Testis (tissue), 2 donors: ENCODE results near the gene PPP2R3C.

Experiments used
- POLR2A ChIP-seq: fragments of 450-650 bp; IDR thresholded peaks from one replicate; pipeline ENCODE4 v1.6.1; 2017; ENCODE audit warnings: antibody characterized with exemption, mild to moderate bottlenecking, moderate library complexity
- TF ChIP-seq, protein P1 (sequence below), 3 experiments: fragments of 450-650 bp in 2 of 3; fragments of 200-600 bp in 1 of 3; sonication (generic) in 1 of 3; IDR thresholded peaks; one replicate each; pipeline ENCODE4 v1.5.1; 2016 to 2019; ENCODE audit warnings: antibody characterized with exemption in 3 of 3, mild to moderate bottlenecking in 2 of 3, moderate library complexity in 1 of 3

DNA sequence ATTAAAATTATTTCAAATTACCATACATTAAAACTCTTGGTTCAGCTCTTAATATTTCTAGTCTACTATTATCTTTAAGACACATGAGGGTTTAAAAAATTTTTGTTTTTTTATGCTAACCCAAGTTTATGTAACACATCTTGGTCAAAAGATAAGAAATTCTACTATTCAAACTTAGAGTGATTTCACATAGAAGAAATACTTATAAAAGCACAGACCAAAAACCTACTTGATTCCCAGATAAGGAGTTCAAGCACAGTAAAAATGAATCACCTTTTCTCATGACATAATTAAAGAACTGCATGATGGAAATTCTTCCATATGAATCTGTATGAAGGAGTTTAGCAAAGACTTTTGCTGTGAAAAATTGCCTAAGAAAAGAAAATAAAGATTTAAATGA, 13.9 kb downstream of the PPP2R3C start:
- TF ChIP-seq, protein P1, sequence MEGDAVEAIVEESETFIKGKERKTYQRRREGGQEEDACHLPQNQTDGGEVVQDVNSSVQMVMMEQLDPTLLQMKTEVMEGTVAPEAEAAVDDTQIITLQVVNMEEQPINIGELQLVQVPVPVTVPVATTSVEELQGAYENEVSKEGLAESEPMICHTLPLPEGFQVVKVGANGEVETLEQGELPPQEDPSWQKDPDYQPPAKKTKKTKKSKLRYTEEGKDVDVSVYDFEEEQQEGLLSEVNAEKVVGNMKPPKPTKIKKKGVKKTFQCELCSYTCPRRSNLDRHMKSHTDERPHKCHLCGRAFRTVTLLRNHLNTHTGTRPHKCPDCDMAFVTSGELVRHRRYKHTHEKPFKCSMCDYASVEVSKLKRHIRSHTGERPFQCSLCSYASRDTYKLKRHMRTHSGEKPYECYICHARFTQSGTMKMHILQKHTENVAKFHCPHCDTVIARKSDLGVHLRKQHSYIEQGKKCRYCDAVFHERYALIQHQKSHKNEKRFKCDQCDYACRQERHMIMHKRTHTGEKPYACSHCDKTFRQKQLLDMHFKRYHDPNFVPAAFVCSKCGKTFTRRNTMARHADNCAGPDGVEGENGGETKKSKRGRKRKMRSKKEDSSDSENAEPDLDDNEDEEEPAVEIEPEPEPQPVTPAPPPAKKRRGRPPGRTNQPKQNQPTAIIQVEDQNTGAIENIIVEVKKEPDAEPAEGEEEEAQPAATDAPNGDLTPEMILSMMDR (IDR thresholded peaks at IDR 0.05), result no peak
- TF ChIP-seq POLR2A, result no peak
